ENCODE measurements around the gene PLEKHG4.

PLEKHG4 gene

DNA sequence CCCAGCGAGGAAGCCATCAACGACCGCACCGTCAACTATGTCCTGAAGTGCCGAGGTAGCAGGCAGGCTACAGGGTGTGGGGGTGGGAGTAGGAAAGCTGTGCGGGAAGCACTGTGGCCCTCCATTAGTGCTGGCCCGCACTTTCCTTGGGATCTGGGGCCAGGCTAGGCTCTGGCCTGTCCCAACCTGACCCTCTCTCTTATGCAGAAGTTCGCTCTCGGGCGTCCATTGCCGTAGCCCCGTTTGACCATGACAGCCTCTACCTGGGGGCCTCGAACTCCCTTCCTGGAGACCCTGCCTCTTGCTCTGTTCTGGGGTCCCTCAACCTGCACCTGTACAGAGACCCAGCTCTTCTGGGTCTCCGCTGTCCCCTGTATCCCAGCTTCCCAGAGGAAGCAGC lies 8.6 kb downstream of the PLEKHG4 start:
- DNase-seq: no peak

DNA sequence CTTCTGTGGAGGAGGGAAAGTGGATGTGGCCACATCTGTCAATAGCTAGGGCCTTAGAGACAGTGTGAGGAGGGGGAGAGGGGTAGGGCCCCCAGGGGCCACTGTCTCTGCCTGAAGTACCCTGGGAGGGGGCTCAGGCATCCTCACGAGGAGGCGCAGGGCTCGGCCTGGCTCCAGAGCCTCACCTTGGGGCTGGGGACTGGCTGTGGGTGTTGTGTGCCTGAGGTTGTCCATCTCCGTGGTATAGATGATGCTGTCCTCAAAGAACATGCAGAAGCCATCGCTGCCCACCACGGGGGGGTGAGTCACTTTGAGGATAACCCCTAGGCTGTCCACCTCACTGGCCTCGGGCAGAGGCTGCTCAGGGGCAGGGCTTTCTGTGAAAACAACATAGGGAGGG lies 12.1 kb downstream of the PLEKHG4 start:
- no peak for DNase-seq

DNA sequence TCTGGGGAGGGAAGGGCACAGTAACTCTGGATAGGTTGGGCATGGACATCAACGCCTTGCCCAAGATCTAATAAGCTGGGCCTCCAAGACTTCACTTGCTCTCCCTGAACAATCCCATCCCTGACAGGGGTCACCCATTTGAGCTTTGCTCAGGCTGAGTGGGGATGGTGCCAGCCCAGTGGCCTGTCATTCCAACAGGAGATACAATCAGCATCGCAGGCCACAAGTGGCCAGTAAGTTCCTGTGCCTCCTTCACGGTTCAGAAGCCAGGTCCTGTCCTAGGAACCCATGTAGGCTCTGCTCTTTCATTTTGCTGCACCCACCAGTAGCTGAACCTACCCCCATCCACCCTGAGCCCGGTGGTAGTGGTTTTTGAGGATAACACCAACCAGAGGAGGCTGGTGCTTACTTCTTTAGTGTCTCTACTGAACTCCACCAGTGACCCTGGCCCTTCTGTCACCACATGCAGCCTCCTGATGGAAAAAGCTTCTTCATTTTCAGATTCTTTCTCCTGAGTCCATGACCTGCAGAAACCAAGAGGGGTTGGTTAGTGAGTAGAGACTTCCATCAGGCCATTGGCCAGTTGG lies 14.9 kb downstream of the PLEKHG4 start:
- DNase-seq: no peak

DNA sequence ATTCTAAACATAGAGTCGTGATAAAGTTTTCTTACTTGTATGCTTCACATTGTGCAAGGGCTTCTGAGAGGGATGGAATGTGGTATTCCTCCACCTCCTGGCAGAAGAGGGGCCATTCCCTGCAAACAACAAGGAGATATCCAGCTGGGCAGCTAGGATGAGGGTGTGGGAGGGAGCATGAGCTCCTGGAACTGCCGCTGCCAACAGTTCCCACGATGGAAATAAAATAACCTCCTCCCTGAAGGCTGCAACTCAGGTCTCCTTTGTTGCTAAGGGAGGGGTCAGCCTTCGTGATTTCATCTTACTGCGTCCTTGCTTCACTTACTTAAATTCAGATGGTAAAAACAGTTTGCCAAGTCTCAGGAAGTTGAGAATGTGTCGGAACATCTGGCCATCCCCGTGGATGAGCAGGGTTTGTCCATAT lies 15.6 kb downstream of the PLEKHG4 start:
- DNase-seq: no peak

DNA sequence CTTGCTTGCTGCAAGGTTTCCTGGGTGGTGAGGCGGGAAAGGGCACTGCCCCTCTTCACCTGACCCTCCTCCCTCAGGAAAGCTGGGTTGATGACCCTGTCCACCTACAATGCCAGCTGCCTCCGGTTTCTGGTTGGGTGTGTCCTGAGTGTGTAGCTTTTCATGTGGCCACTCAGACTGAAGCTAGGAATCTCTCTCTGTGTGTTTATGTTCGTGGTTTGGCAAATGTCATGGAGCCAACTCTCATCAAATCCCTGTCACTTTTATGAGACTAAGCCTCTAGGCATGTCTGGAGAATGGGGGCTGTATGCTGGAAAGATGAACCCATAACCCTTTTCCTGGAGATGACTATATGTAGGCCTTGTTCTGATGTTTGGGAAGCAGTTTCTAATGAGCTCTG lies 17.1 kb downstream of the PLEKHG4 start:
- DNase-seq: no peak

DNA sequence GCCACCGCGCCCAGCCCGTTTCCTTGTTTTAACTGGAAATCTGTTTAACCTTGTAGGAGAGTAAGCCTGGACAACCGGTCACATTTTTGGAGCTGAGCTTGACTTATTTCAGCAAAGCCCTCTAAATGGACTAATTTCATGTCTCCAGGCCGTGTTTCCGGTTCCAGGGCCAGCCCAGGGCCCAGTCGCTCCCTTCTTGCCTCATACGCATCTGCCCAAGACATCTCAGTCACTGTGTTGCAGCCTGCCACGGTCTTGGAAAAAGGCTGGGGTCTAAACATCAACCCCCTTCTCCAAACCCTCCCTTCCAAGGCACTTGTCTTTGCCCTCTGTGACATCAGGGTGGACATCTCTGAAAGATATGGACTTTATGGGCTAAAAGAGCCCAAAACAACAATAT lies 18.9 kb downstream of the PLEKHG4 start:
- no peak for DNase-seq

DNA sequence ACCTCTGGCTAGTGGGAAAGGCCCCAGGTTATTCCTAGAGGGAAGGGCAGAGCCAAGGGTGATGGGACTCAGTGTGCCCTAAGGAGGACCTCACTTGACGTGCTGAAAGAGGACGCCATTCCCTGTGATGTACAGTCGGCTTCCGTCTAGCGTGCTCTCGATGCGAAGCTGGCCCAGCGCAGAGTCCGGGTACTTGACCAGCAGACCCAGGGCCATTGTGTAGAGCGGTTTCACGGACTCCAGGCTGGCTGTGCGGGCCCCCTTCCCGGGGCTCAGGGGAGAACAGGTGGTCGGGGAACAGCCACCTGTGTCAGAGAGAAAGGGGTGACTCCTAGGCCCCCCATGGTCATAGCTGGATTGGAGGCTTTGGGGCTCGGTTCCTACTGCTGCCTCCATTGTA lies 19.9 kb downstream of the PLEKHG4 start:
- no peak for DNase-seq

DNA sequence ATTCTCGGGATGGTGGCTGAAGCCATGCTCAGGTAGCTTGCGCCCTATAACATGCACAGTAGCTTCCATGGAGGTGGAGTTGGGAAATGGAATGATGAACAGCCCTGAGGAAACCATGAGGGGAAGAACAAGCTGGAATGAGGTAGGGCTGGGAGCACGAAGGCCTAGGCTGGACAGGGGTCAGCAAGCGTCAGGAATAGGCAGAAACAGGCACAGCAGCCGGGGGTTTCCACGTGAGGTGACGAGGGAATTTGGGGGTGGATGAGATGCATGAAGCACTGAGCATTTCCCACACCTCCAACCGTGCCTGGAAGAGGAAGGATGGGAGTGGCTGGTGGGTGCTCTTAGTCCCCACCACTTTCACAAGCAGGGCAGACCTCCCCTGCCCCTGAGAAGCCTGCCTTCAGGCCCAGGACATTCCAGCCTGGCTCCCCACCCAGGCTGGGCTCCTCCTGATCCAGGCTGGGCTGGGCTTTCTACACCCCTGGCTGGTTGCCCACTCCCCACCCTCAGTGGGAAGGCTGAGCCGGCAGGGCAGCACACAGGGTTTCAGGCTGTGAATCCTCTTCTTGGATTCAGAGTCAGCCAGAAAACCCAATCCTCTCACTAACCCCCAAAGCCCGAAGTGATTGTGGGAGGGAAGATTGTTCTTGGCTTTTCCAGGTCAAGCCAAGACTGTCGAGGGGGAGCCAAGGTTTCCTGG lies 21.9 kb downstream of the PLEKHG4 start:
- no peak for DNase-seq

DNA sequence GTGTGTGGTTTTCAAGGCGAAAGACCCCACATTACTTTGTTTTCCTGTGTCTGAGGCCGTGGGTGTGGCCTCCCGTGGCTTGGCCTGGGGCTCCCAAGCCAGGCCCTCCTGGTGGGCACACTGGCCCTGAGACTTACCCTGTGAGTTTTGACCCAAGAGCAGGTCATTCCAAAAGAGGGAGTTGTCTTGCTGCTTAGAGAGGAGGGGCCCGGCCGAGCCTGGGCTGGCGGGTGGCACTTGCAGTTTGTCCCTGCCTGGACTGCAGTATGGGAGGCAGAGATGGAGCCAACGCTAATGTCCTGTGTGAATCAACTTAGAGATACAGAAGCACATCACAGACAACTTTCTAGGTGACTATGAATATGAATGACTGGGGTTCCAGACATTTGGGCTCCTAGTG lies 22.7 kb downstream of the PLEKHG4 start:
- DNase-seq: no peak

DNA sequence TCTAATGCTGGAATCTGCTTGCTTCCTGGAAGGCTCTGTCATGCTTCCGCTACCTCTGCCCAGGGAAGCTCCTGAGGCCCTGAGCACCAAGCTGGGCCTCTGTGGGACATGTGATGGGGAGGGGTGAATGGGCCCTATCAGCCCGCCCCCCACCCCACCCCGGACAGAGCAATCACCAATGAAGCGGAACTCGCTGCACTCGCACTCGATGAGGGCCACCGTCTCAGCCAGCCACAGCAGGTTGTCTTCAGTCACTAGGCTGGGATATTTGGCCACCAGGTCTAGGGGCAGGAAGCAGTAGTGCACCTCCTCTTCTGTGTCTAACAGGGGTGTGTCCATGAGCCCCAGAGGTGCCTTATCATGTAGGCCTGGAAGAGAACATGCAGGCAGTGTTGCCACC lies 23.6 kb downstream of the PLEKHG4 start:
- no peak for DNase-seq

DNA sequence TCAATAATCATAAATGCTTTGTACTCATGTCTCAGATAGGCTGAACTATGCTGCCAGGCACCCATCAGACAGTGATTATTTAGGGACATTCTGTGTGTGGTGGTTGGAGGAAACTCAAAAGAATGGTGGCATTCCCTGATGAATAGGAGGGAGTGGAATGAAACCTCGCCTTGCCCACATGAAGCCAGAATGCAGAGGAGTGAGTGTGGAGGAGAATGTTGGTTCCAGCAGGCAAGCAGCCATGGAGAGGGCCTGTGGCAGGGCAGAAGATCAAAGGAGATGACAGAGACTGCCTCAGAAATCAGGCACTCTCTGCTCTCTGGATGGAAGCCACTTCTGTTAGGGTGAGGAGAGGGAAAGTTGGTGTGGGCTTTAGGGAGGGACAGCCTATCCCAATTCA lies 24.7 kb downstream of the PLEKHG4 start:
- no peak for DNase-seq

DNA sequence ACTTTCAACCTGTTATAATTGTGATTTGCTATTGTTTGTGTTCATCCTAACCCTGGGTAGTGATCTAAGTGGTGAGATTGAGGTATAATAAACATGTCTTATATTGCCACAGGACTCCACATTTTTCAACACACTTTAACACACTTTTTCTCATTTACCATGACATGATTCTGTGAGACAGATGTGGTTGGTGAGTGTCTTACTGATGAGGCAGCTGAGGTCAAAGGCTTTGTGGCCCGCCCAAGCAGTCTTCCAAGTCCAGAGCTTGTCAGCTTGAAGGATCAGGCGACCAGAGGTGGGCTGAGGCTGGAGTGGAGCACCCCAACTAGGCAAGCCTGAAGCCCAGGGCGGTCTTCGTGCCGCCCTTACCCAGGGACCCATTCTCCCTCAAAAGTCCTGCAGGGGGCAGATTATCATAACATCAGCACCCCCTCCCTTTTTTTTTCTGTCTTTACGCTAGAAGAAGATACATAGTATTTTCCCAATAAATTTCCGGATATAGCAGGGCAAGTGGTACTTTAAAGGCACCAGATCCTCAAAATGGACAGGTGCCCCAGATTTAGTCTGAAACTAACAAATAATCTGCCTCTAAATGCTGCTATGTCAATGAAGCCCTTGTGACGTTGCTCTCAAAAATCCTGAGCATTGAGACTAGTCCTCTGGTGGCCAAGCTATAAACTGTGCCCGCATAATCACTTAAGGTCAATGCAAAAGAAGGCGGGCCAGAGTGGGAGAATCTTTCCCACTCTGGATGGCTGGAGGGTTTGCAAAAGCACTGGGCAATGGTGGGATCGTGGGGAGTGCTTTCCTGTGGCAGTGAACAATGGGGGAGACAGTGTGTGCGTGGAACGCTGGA lies 26.1 kb downstream of the PLEKHG4 start:
- no peak for DNase-seq

DNA sequence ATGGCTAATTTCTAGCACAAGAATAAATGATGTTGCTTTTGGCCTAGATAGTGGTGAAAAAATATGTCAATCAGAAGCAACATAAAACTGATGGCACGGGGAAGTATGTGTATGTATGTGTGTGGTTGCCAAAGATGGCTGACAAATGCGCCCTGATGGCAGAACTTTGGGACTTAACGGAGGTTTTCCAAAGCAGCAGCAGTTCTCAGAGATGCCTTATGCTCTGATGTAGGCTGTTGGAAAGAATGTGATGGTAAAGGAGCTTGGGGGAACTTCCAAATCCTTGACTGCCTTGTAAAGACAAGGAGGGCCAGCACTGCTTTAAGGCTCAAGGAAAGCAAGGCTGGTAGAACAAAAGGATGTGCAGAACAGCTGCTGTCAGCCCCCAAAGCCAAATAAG lies 31.2 kb downstream of the PLEKHG4 start:
- no peak for DNase-seq

DNA sequence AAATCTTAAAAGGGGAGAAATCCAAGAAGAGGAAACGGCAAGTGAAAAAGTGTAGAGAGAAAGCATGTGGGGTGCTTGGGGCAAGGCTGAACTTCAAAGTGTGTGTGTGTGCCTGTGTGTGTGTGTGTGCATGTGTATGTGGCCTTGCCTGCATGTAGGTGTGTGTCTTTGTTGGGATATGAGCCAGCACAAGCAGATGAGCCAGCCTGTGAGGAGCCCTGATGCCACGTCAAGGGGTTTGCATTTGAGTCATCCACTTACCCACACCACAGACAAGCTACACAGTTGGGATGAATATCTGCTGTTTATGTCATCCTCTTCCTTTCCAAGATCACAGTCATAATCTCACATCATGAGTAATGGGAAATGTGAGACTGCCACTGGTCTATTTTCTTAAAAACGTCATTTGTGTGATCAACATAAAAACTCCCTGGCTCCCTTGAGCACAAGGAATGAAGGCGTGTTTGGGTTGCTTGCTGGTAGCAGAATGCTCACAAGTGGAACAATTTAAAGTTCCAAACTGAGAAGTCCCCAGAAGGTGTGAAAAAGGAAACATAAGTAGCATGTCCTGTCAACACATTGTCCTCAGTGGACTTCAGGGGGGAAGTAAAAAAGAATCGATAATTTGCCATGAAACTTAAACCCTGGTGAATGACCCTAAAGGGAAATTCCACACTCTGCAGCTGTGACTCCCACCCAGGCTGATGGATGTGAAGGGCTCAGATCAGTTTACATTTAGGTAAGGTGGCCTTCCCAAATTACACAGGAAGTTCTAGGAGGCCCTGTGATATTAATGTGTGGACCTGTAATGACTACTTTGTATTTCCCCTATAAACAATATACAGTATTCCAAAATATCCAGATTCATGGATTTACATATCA lies 32.5 kb downstream of the PLEKHG4 start:
- DNase-seq: peak; percentile 92

DNA sequence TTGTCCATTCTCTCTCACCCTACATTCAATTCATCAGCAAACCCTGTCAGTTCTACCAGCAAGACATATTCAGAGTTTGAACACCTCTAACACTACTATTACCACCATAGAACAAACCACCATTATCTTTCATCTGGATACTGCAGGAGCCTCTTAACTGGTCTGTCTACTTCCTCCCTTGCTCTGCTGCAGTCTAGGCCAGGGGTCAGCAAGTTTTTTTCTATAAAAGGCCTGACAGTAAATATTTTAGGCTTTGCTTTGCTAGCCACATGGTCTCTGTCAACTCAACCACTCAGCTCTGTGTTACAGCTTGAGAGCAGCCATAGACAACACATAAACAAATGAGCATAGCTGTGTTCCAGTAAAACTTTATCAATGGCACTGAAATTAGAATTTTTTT lies 33.4 kb downstream of the PLEKHG4 start:
- DNase-seq: no peak

DNA sequence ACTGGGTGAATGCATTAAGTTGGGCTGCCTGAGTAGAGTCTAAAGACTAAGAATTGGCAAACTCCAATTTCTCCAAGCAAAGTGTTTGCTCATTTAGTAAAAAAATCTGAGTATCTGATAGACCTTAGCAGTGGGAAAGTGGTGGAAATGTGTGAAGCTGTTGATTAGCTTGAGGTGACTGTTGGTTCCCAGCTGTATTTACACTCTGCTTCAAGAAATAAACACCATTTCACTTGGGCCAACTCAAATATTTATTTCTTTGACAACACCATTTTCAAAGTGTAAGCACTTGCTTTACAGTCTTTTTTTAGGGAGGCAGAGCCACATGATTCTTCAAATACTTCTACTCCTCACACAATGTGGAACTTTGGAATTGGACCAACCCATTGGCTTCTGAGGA lies 38.5 kb downstream of the PLEKHG4 start:
- DNase-seq: no peak

DNA sequence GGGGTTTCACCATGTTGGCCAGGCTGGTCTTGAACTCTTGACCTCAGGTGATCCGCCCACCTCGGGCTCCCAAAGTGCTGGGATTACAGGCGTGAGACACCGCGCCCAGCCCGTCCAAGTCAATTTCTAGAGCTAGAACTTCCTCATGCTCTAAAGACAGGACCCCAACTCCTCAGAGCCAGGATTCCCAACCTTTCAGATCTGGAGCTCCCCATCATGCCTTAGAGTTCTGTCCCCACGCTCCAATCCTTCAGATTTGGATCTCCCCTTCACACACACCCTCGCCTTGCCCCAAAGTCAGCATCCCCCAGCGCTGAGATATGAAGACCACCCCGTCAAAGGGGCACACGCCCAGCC lies 46.8 kb downstream of the PLEKHG4 start:
- DNase-seq: no peak

DNA sequence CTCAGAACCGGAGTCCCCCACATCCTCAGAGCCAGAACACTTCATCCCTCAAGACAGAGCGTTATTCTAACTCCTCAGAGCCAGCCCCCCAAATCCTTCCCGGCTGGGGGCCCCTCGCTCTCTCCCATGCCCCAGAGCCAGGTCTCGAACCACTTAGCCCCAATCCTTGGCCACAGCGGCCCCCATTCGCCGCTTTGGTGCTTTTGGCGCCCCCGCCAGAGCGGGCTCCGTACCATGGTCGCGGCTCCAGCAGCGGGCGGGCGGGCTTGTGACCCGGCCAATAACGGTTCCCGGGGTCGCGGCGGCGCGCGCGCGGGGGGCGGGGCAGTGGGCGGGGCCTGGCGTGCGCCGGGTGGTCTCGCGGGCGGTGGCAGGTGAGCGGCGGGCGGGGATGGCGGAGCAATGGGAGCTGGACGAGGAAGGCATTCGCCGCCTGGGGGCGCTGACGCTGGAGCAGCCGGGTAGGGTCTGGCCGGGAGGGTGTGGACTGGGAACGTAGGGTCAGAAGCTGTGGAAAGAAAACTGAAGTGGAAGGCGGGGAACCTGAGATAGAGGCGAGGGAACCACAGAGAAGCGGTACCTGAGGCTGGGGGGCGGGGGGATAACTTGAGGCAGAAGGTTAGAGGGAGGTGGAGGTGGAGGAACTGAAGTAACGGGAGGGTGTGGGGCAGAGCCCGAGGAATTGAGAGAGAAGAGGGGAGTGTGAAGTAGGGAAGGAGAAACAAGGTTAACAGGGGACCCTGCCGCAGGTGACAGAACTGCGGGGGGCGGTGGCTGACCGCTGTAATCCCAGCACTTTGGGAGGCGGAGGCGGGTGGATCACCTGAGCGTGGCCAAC lies 47.4 kb downstream of the PLEKHG4 start, which contains the start of the genes KCTD19 and LRRC36:
TSS of gene KCTD19 (minus strand) at position 270 of the 838 bp plus-strand sequence. CDS start at position 236, 34 bp downstream.
TSS of gene LRRC36 (plus strand) at position 344 of the 838 bp plus-strand sequence. CDS start at position 392, 48 bp downstream.
- DNase-seq: peak; percentile 80

DNA sequence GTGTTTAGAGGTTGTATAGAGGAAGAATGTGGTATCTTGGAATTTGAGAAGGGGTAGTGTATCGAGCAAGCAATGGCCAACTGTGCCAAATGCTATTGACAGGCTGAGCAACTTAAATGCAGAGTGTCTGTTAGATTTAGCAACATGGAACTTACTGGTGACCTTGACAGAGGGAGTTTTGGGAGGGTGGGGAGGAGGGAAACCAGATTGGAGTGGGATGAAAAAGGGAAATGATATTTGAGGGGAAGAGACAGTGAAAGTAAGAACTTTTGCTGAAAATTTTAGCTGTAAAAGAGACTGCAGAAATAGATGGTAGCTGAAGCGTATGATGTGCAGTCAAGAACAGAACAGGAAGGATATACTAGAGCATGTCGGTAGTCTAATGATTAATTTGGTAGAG lies 48.4 kb downstream of the PLEKHG4 start:
- no peak for DNase-seq

DNA sequence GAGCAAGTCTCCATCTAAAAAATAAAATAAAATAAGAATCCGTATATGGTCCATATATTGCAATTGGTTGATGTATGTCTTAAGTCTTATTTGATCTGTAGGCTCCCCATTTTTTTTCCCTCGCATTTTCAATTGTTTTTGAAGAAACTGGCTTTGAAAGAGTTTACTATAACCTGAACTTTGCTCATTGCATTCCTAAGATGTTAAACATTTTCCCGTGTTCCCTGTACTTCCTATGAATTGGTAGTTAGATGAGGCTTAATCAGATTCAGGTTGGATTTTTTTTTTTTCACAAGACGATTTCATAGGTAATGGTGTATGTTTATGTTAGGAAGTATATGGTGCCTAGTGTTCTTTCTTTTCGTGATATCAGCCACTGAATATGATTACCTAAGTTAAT lies 50.6 kb downstream of the PLEKHG4 start:
- no peak for DNase-seq

DNA sequence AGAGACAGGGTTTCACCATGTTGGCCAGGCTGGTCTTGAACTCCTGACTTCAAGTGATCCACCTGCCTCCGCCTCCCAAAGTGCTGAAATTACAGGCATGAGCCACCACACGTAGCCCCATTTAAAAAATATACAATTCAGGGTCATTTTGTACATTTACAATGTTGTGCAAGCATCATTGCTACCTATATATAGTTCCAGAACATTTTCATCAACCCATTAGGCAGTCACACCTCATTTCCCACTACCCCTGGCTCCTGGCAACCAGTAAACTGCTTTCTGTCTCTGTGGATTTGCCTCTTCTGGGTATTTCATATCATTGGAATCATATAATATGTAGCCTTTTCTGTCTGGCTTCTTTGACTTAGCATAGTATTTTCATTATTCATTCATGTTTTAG lies 54.0 kb downstream of the PLEKHG4 start:
- no peak for DNase-seq

DNA sequence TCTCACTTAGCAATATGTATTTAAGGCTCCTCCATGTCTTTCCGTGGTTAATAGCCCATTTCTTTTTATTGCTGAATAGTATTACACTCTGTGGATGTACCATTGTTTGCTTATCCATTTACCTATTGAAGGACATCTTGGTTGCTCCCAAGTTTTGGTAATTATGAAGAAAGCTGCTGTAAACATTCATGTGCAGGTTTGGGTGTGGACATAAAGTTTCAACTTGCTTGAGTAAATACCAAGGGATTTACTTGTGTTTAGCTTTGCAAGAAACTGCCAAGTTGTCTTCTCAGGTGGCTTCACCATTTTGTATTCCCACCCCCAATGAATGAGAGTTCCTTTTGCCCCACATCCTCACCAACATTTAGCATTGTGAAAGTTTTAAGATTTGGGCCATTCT lies 56.8 kb downstream of the PLEKHG4 start:
- no peak for DNase-seq

Measured in activated CD4-positive, alpha-beta T cell treated with anti-CD3 and anti-CD28 coated beads for 48 hours (primary cell).